Breast epithelium (tissue), 4 donors: Measurements from ENCODE around the gene SKAP1. TPM values are rescaled to one million over a fixed set of nuclear protein-coding genes. Genes with fewer than 3 reads are reported as not detected.

ENCODE experiments used
- DNase-seq, 2 donors: peaks; one replicate each; pipeline ENCODE4 v3.0.0-alpha.2; 2019; ENCODE audit warnings: low spot score in 2 of 2
- H3K27ac ChIP-seq, 2 donors: fragments of 200-600 bp; sonication (generic) in 1 of 2; one replicate each; pipeline ENCODE4 v1.5.1; 2016 to 2019; ENCODE audit warnings: mild to moderate bottlenecking in 1 of 2
- H3K27me3 ChIP-seq, 2 donors: fragments of 200-600 bp; sonication (generic) in 1 of 2; one replicate each; pipeline versions ENCODE4 v1.5.1 to v1.6.0; 2017 to 2019; ENCODE audit warnings: control low read depth in 1 of 2, mild to moderate bottlenecking in 1 of 2
- H3K36me3 ChIP-seq: fragments of 200-600 bp; one replicate; pipeline ENCODE4 v1.5.1; 2019
- H3K4me1 ChIP-seq, 2 donors: fragments of 200-600 bp; sonication (generic); one replicate each; pipeline ENCODE4 v1.5.1; 2016 to 2019; ENCODE audit warnings: control low read depth in 1 of 2
- H3K4me3 ChIP-seq, 3 donors: fragments of 200-600 bp; sonication (generic); 1 replicate in 2 of 3; 2 replicates in 1 of 3; pipeline ENCODE4 v1.5.1; 2016 to 2019; ENCODE audit warnings: mild to moderate bottlenecking in 3 of 3, moderate library complexity in 2 of 3
- H3K9me3 ChIP-seq, 2 donors: fragments of 200-600 bp; sonication (generic) in 1 of 2; one replicate each; pipeline ENCODE4 v1.5.1; 2016 to 2019; ENCODE audit warnings: control low read depth in 1 of 2
- POLR2A ChIP-seq: fragments of 450-650 bp; IDR thresholded peaks from one replicate; pipeline ENCODE4 v1.6.1; 2016; ENCODE audit warnings: antibody characterized with exemption, mild to moderate bottlenecking, moderate library complexity
- POLR2AphosphoS5 ChIP-seq, 3 donors: sonication (generic); formaldehyde crosslinking; IDR thresholded peaks; one replicate each; pipeline ENCODE4 v1.6.1; 2017; ENCODE audit warnings: antibody characterized with exemption in 3 of 3
- intact Hi-C: fragments of 100-400 bp; cut with DNase I; formaldehyde crosslinking; loops from one replicate; pipeline ENCODE4 v1.15.1; 2023; ENCODE audit warnings: low total_unique reads
- total RNA-seq, 3 donors: library from RNA; depleted of rRNA; stranded (reverse); fragments of >200 nt; gene quantifications; one replicate each; pipeline ENCODE4 v1.1.0, GENCODE V29; 2016
- TF ChIP-seq, protein P1 (sequence below), 3 donors: fragments of 450-650 bp; IDR thresholded peaks; one replicate each; pipeline ENCODE4 v1.5.1; 2016 to 2017; ENCODE audit warnings: antibody characterized with exemption in 3 of 3, mild to moderate bottlenecking in 3 of 3, moderate library complexity in 3 of 3

SKAP1 gene
- total RNA-seq, 3 donors from 2014 or later = 1.1 to 7.5 (median 5.9) TPM

DNA sequence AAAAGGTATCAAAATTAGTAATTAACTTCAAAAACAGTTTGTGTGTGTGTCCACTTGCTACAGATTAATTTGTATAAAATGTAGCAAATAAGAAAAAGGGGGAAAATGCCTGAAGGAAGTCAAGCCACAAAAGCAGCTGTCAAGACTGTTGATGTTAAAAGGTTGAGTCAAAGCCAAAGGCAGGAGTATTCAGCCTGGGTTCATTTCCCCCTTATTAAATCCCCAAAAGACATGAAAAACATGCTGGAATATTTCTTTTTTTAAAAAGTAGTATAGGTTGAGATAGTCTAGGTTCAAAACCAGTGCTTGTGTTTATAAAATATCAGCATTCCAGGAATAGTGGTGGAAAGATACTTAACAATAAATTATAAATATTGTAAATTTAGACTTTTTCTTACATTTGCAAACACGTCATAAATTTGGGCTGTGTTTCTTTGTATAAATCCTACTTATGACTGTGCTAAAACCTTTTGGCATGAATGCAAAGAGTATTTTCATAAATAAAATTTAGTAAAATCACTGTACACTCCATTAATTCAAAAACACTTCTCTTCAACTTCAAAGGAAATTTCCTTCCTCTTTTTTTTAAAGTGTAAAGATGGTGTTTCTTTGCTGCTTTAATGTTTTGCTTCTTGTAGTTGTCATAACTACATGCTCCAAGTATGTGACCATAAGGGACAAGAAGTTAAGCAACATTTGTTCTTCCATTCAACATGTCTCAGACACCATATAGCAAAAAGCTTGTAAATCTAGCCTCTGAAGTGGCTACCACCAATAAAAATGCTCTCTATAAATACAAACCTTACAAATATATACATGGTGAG, 72.0 kb downstream of the SKAP1 start:
- no peaks in the 10 kb centered on the region for H3K4me1 ChIP-seq
- peaks cover 0 to 7% of the 10 kb centered on the region in 2 donors for H3K27me3 ChIP-seq

DNA sequence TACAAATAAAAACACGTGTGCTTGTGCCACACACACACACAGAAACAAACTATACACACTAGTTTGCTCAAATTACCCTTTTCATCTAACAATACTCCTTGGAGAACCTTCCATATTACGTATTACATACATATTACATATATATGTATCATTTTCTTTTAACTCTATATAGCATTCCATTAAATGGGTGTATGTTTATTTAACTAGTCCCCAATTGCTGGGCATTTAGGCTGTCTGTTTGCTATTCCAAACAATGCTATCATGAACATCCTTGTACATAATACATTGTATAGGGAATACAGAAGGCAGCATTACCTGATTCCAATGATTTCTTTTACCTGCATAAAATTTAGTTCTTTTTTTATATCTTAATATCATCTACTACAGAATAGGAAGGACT, 73.1 kb downstream of the SKAP1 start:
- DNase-seq = no peak
- Histone ChIP-seq H3K9me3 (no peaks in the 10 kb centered on the region), H3K27ac (no peak overlapping the region), H3K27me3 (peaks cover 0 to under 1% of the 10 kb centered on the region in 2 donors), H3K4me3 (no peak overlapping the region), H3K36me3 (no peaks in the 10 kb centered on the region), H3K4me1 (no peaks in the 10 kb centered on the region)
- intact Hi-C loops = no loop called here
- TF ChIP-seq, protein P1, sequence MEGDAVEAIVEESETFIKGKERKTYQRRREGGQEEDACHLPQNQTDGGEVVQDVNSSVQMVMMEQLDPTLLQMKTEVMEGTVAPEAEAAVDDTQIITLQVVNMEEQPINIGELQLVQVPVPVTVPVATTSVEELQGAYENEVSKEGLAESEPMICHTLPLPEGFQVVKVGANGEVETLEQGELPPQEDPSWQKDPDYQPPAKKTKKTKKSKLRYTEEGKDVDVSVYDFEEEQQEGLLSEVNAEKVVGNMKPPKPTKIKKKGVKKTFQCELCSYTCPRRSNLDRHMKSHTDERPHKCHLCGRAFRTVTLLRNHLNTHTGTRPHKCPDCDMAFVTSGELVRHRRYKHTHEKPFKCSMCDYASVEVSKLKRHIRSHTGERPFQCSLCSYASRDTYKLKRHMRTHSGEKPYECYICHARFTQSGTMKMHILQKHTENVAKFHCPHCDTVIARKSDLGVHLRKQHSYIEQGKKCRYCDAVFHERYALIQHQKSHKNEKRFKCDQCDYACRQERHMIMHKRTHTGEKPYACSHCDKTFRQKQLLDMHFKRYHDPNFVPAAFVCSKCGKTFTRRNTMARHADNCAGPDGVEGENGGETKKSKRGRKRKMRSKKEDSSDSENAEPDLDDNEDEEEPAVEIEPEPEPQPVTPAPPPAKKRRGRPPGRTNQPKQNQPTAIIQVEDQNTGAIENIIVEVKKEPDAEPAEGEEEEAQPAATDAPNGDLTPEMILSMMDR (IDR thresholded peaks at IDR 0.05) = no peak
- no peak for TF ChIP-seq POLR2AphosphoS5 (IDR thresholded peaks at IDR 0.05)
- no peak for TF ChIP-seq POLR2A

More for the DNA sequence above, 72.0 kb downstream of the SKAP1 start:
- no peak overlapping the region for H3K27ac ChIP-seq
- DNase-seq = no peak
- no peaks in the 10 kb centered on the region for H3K36me3 ChIP-seq
- H3K4me3 ChIP-seq = no peak overlapping the region
- no peak for TF ChIP-seq POLR2AphosphoS5 (IDR thresholded peaks at IDR 0.05)
- TF ChIP-seq POLR2A = no peak
- TF ChIP-seq, protein P1 (IDR thresholded peaks at IDR 0.05) = no peak
- intact Hi-C loops = no loop called here
- no peaks in the 10 kb centered on the region for H3K9me3 ChIP-seq

DNA sequence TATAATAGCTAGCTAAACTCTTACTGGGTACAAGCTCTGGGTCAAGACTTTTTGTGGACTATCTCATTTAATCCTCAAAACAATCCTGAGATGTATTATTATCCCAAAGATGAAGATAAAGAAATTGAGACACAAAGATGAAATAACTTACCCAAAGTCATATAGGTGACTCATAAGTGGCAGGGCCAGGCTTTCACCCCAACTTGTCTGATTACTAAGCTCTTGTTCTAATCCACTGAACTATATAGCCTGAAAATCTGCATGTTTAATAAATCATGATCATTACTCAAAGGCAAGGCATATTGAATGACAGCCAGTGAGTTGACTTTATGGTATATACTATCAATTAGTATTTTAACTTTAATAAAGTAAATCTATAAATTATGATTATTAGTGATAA, 77.4 kb downstream of the SKAP1 start:
- Histone ChIP-seq H3K9me3 (no peaks in the 10 kb centered on the region), H3K4me3 (no peak overlapping the region), H3K4me1 (no peaks in the 10 kb centered on the region), H3K27ac (no peak overlapping the region), H3K27me3 (peaks cover 0 to 8% of the 10 kb centered on the region in 2 donors), H3K36me3 (no peaks in the 10 kb centered on the region)
- TF ChIP-seq POLR2AphosphoS5 (IDR thresholded peaks at IDR 0.05) = no peak
- TF ChIP-seq, protein P1 (IDR thresholded peaks at IDR 0.05) = no peak
- TF ChIP-seq POLR2A = no peak
- DNase-seq = no peak
- intact Hi-C loops = no loop called here

DNA sequence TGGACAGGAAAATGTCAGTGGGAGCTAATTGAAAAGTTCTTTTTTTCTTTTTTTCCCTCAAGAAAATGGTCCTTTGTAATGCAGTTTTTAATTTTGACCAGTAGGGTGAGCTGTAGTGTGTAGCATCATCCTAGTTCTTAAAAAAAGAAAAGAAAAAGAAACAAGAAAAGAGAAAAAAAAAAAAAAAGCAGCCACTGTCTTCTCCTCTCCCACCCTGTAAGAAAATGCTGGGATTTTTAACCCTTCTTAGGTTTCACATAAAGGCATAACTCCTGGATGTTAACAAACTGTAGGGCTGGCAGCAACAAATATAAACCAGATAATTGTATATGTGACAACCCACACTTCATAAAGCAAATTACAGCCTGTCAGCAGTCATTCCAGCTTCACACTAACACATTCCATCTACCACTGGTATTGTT, 78.1 kb downstream of the SKAP1 start:
- Histone ChIP-seq H3K27ac (no peak overlapping the region), H3K9me3 (no peaks in the 10 kb centered on the region), H3K4me3 (no peak overlapping the region), H3K4me1 (no peaks in the 10 kb centered on the region), H3K36me3 (no peaks in the 10 kb centered on the region), H3K27me3 (peaks cover 0 to 8% of the 10 kb centered on the region in 2 donors)
- intact Hi-C loops = no loop called here
- DNase-seq = no peak
- no peak for TF ChIP-seq POLR2AphosphoS5 (IDR thresholded peaks at IDR 0.05)
- TF ChIP-seq, protein P1 (IDR thresholded peaks at IDR 0.05) = peak; percentile 46 to 55 (median 48)

DNA sequence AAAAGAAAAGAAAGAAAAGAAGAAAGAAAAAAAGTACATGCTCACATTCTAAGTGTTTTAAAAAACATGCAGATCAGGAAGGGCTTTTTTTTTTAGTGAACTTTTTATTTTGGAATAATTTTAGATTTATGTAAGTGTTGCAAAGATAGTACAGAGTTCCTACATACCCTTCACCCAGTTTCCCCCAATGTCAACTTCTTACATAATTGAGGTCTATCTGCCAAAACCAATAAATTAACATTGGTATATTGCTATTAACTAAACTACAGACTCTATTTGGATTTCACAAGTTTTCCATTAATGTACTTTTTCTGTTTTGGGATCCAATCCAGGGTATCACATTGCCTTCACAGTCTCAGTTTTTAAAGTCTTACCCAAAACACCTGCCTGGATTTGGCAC, 81.7 kb downstream of the SKAP1 start:
- TF ChIP-seq, protein P1 (IDR thresholded peaks at IDR 0.05) = no peak
- TF ChIP-seq POLR2A = no peak
- TF ChIP-seq POLR2AphosphoS5 (IDR thresholded peaks at IDR 0.05) = no peak
- intact Hi-C loops = no loop called here
- H3K9me3 ChIP-seq = no peaks in the 10 kb centered on the region

More for the DNA sequence above, 81.7 kb downstream of the SKAP1 start:
- Histone ChIP-seq H3K27me3 (peaks cover 0 to 8% of the 10 kb centered on the region in 2 donors), H3K4me3 (no peak overlapping the region), H3K36me3 (no peaks in the 10 kb centered on the region), H3K4me1 (no peaks in the 10 kb centered on the region), H3K27ac (no peak overlapping the region)
- no peak for DNase-seq
